GM12878 (cell line): ENCODE data around the gene HMGXB3. TPM values are rescaled to one million over a fixed set of nuclear protein-coding genes. Genes with fewer than 3 reads are reported as not detected.

Source experiments
- ATAC-seq: fragments of 200-7000 bp; cut with Tn5 transposase; 3 replicates; pipeline ENCODE4 v1.9.1; 2020; ENCODE audit warnings: mild to moderate bottlenecking, moderate library complexity
- BruUV-seq: library from RNA; stranded (reverse); fragments of 400-500 nt; replicated peaks from 2 replicates; lab custom pipeline; 2021; lab: Mats Ljungman, UMichigan
- CTCF ChIA-PET: fragments of 300-600 bp; sonication (Branson Sonifier 250); formaldehyde crosslinking; extraction: SDS; loops from one replicate; lab custom pipeline; 2021; ENCODE audit warnings: inconsistent platforms; lab: Yijun Ruan, JAX
- POLR2A ChIA-PET: fragments of 350-600 bp; formaldehyde crosslinking; extraction: SDS; loops from one replicate; lab custom pipeline; 2021; ENCODE audit warnings: inconsistent platforms; lab: Charles Lee
- RAD21 ChIA-PET: fragments of 300-600 bp; sonication (Branson Sonifier 250); formaldehyde crosslinking; loops from one replicate; lab custom pipeline; 2023; ENCODE audit warnings: antibody characterized with exemption; ENCODE audit not compliant: unreplicated experiment; lab: Charles Lee
- SMC1A ChIA-PET: fragments of 300-600 bp; sonication (Branson Sonifier 250); formaldehyde crosslinking; loops from one replicate; lab custom pipeline; 2023; ENCODE audit not compliant: unreplicated experiment, uncharacterized antibody; lab: Charles Lee
- DNase-seq: peaks from one replicate; pipeline ENCODE4 v3.0.0-alpha.2; 2011; ENCODE audit warnings: low read depth, low spot score
- FAIRE-seq: peaks from 3 replicates; lab custom pipeline; 2011; peaks lifted over from hg19 to GRCh38; lab: Jason Lieb, UNC
- H2AFZ ChIP-seq: 2 replicates; pipeline ENCODE4 v1.6.0; 2011; ENCODE audit warnings: low read depth, low read length, control low read depth; ENCODE audit not compliant: control insufficient read depth
- H3K27ac ChIP-seq: 2 replicates; pipeline ENCODE4 v1.5.1; 2011; ENCODE audit warnings: control low read depth; ENCODE audit not compliant: control insufficient read depth, insufficient read depth
- H3K27me3 ChIP-seq, 2 experiments: replicated peaks in 1 of 2; 2 replicates each; pipeline versions ENCODE4 v1.6.0 to v1.6.1; 2011; ENCODE audit warnings: low read length in 1 of 2; ENCODE audit not compliant: control insufficient read depth in 2 of 2, insufficient read depth in 2 of 2
- H3K36me3 ChIP-seq, 2 experiments: 2 replicates each; pipeline ENCODE4 v1.5.1; 2011; ENCODE audit warnings: low read length in 1 of 2; ENCODE audit not compliant: control insufficient read depth in 2 of 2, insufficient read depth in 2 of 2
- H3K4me1 ChIP-seq: 2 replicates; pipeline ENCODE4 v1.6.1; 2011; ENCODE audit warnings: mild to moderate bottlenecking, low read length, moderate library complexity, mixed read lengths; ENCODE audit not compliant: control insufficient read depth, insufficient read depth
- H3K4me2 ChIP-seq: 2 replicates; pipeline ENCODE4 v1.6.0; 2011; ENCODE audit warnings: control low read depth; ENCODE audit not compliant: control insufficient read depth, insufficient read depth
- H3K4me3 ChIP-seq: fragments of 200-600 bp; sonication (generic); 2 replicates; pipeline ENCODE4 v1.5.1; 2016
- H3K79me2 ChIP-seq: 2 replicates; pipeline ENCODE4 v1.6.0; 2011; ENCODE audit warnings: low read length; ENCODE audit not compliant: control insufficient read depth, insufficient read depth
- H3K9ac ChIP-seq: 2 replicates; pipeline ENCODE4 v1.8.0; 2011; ENCODE audit warnings: low read length, control low read depth, mixed read lengths; ENCODE audit not compliant: control insufficient read depth, insufficient read depth
- H3K9me3 ChIP-seq: replicated peaks from 3 replicates; pipeline ENCODE4 v1.5.1; 2011; ENCODE audit warnings: mild to moderate bottlenecking, low read length; ENCODE audit not compliant: control insufficient read depth, insufficient read depth
- H4K20me1 ChIP-seq: 2 replicates; pipeline ENCODE4 v1.6.0; 2011; ENCODE audit not compliant: control insufficient read depth, insufficient read depth
- ASH2L ChIP-seq: fragments of 300-600, 200-600 bp; sonication (generic); IDR thresholded peaks from 2 replicates; pipeline ENCODE4 v1.6.1; 2017; ENCODE audit warnings: low read depth, mild to moderate bottlenecking, borderline replicate concordance
- ATF7 ChIP-seq: fragments of 450-650 bp; IDR thresholded peaks from 2 replicates; pipeline ENCODE4 v1.6.1; 2016; ENCODE audit warnings: low read depth, mild to moderate bottlenecking
- CHD4 ChIP-seq: fragments of 200-600 bp; sonication (generic); IDR thresholded peaks from 2 replicates; pipeline ENCODE4 v1.6.1; 2016; ENCODE audit warnings: mild to moderate bottlenecking
- CREB1 ChIP-seq: IDR thresholded peaks from 2 replicates; pipeline ENCODE4 v1.6.1; 2012; ENCODE audit warnings: low read depth, mild to moderate bottlenecking, inconsistent platforms
- CTCF ChIP-seq, 3 experiments: IDR thresholded peaks in 2 of 3; conservative IDR thresholded peaks in 1 of 3; 2 replicates each; pipeline ENCODE4 v1.5.1; 2011; ENCODE audit warnings: low read depth in 3 of 3, low read length in 3 of 3, mild to moderate bottlenecking in 3 of 3, control low read depth in 2 of 3, moderate library complexity in 2 of 3, inconsistent platforms in 1 of 3, mixed read lengths in 1 of 3; ENCODE audit not compliant: control insufficient read depth in 2 of 3, insufficient read depth in 1 of 3; ENCODE audit errors: extremely low read depth in 1 of 3
- HDAC2 ChIP-seq: fragments of 200-600 bp; sonication (generic); IDR thresholded peaks from 2 replicates; pipeline ENCODE4 v1.6.1; 2017
- KLF5 ChIP-seq: fragments of 450-650 bp; IDR thresholded peaks from 2 replicates; pipeline ENCODE4 v1.6.1; 2014; ENCODE audit warnings: mild to moderate bottlenecking; ENCODE audit not compliant: partially characterized antibody
- POLR2AphosphoS5 ChIP-seq: IDR thresholded peaks from 2 replicates; pipeline ENCODE4 v1.6.1; 2011; ENCODE audit warnings: mild to moderate bottlenecking, low read length, inconsistent platforms
- SIN3A ChIP-seq: IDR thresholded peaks from 2 replicates; pipeline ENCODE4 v1.6.1; 2012; ENCODE audit warnings: low read depth, low read length, improper control_type of control experiment
- TAF1 ChIP-seq: IDR thresholded peaks from 2 replicates; pipeline ENCODE4 v1.6.1; 2011; ENCODE audit warnings: mild to moderate bottlenecking, low read depth, low read length, borderline replicate concordance
- YBX1 ChIP-seq: fragments of 450-650 bp; IDR thresholded peaks from 2 replicates; pipeline ENCODE4 v1.6.1; 2016; ENCODE audit warnings: antibody characterized with exemption
- ZNF274 ChIP-seq: IDR thresholded peaks from one replicate; pipeline ENCODE4 v1.8.0; 2011; ENCODE audit not compliant: insufficient read length, insufficient read depth
- WGBS: methylation state at CpG from one replicate; pipeline ENCODE4 v1.1.6; 2016; ENCODE audit warnings: low lambda C conversion rate; ENCODE audit not compliant: insufficient replicate concordance, insufficient coverage; ENCODE audit errors: missing lambda C conversion rate; 5-methylcytosine and 5-hydroxymethylcytosine counted together
- in situ Hi-C: fragments of 300-500 bp; cut with MboI; formaldehyde crosslinking; loops from 9 replicates; pipeline ENCODE4 v1.14.3; 2018; ENCODE audit warnings: mixed read lengths
- intact Hi-C: fragments of 100-400 bp; cut with micrococcal nuclease; formaldehyde crosslinking; loops from one replicate; pipeline ENCODE4 v1.14.2; 2022; ENCODE audit not compliant: unreplicated experiment
- polyA plus RNA-seq, 11 experiments: library from polyadenylated mRNA; depleted of rRNA in 4 of 11; unstranded in 6 of 11; stranded (reverse) in 5 of 11; fragments of >200 nt; fragmentation: Nextera tagmentation in 4 of 11; fragmentation: Illumina TruSeq in 1 of 11; extraction: Ambion mirVana in 4 of 11; extraction: Trizol in 1 of 11; gene quantifications; 1 replicate in 1 of 11; 2 replicates in 10 of 11; pipeline versions ENCODE4 v1.2.1 to v1.2.3, GENCODE V29; 2011 to 2016; ENCODE audit warnings: inconsistent platforms in 2 of 11, missing spikeins in 2 of 11, low read depth in 1 of 11
- total RNA-seq, 4 experiments: library from RNA; depleted of rRNA in 3 of 4; stranded (reverse); fragments of >200 nt in 3 of 4; fragmentation: Illumina TruSeq in 1 of 4; extraction: Trizol in 1 of 4; gene quantifications; 2 replicates each; pipeline versions ENCODE4 v1.2.1 to v1.2.3, GENCODE V29; 2013 to 2021

Gene HMGXB3
- total and polyA plus RNA-seq, 10 of the 15 experiments (the other 5 are each of a cell fraction or from before 2014, with no cell fraction given): 1.00 to 42.2 (median 28.1) TPM

GRCh38 chr5:149975409-149975808 lies 25.1 kb upstream of the HMGXB3 start (continued):
- TF ChIP-seq ZNF274 (no peak), CTCF (IDR thresholded peaks at IDR 0.05 in 2 of 3, conservative IDR thresholded peaks at IDR 0.05 in 1 of 3; ENCODE audit: control insufficient read depth in 2 of 3, extremely low read depth in 1 of 3, insufficient read depth in 1 of 3, low read depth in 3 of 3, low read length in 3 of 3) (no peak), YBX1 (no peak), CREB1 (no peak), TAF1 (no peak)
- TF ChIP-seq, all 136 proteins: peak for 0

- TF ChIP-seq HDAC2 (no peak), POLR2AphosphoS5 (no peak), ASH2L (no peak), SIN3A (no peak), CHD4 (no peak), ATF7 (no peak), KLF5 (no peak)
- no peak overlapping the region for H3K9ac ChIP-seq
- no peak overlapping the region for H3K4me2 ChIP-seq
- ChIA-PET POLR2A (no interaction called here), CTCF (interaction anchor here (1.3 kb wide), 1 partner anchor 127 kb away, joined by 6 read pairs; no protein-coding TSS in a partner anchor), RAD21 (no interaction called here), SMC1A (interaction anchor here (1.4 kb wide), 1 partner anchor 344 kb away, joined by 3 read pairs; no protein-coding TSS in a partner anchor)
- ATAC-seq: no peak
- H2AFZ ChIP-seq: no peak overlapping the region
- no peak for FAIRE-seq
- H4K20me1 ChIP-seq: no peaks in the 10 kb centered on the region
- 82% methylated on average over 1 of the region's 1 CpG for WGBS
- no peaks in the 10 kb centered on the region for H3K4me1 ChIP-seq
- no TSS peak for BruUV-seq
- DNase-seq: no peak
- no peaks in the 10 kb centered on the region; a peak in 1 of 4 replicates for H3K36me3 ChIP-seq
- intact Hi-C loops (no loop called here), in situ Hi-C loops (no loop called here)
- no peak overlapping the region for H3K4me3 ChIP-seq
- no peaks in the 10 kb centered on the region for H3K27me3 ChIP-seq
- no peak overlapping the region for H3K27ac ChIP-seq
- H3K9me3 ChIP-seq: no peaks in the 10 kb centered on the region
- H3K79me2 ChIP-seq: no peaks in the 10 kb centered on the region
Measured at GRCh38 chr5:149979896-149980295, 20.6 kb upstream of the HMGXB3 start.
